NCI-H2107 treated with DMSO at 0.1 percent for 48 hours (cell line): ENCODE measurements around the gene E2F6.

Source experiments
- DNase-seq: peaks from one replicate; lab custom pipeline; 2025; ENCODE audit not compliant: unreplicated experiment; lab: John Stamatoyannopoulos, UW

Gene E2F6

GRCh38 chr2:11493282-11493681 is 27.3 kb upstream of the E2F6 start:
- no peak for DNase-seq

- no peak for DNase-seq
These were observed 26.8 kb upstream of the E2F6 start for GRCh38 chr2:11492720-11493119.

GRCh38 chr2:11492244-11492643 is 26.3 kb upstream of the E2F6 start:
- DNase-seq = no peak

GRCh38 chr2:11491348-11491933 is 25.5 kb upstream of the E2F6 start:
- no peak for DNase-seq

GRCh38 chr2:11490194-11490593 is 24.2 kb upstream of the E2F6 start:
- no peak for DNase-seq

- DNase-seq = no peak
These were observed 22.8 kb upstream of the E2F6 start for GRCh38 chr2:11488809-11489208.

GRCh38 chr2:11483806-11484617 is 18.1 kb upstream of the E2F6 start:
- DNase-seq = no peak

GRCh38 chr2:11482473-11483035 is 16.6 kb upstream of the E2F6 start:
- DNase-seq = no peak

- no peak for DNase-seq
These were observed 16.0 kb upstream of the E2F6 start for GRCh38 chr2:11481789-11482472.

- no peak for DNase-seq
These were observed 15.4 kb upstream of the E2F6 start for GRCh38 chr2:11481426-11481788.

- DNase-seq = no peak
These were observed 14.9 kb upstream of the E2F6 start for GRCh38 chr2:11480859-11481258.

- DNase-seq = no peak
These were observed 14.4 kb upstream of the E2F6 start for GRCh38 chr2:11480406-11480805.

- DNase-seq = no peak
These were observed 13.1 kb upstream of the E2F6 start for GRCh38 chr2:11478899-11479605.

GRCh38 chr2:11477994-11478393 is 12.0 kb upstream of the E2F6 start:
- peak; percentile 32 for DNase-seq

- DNase-seq = no peak
These were observed 7.9 kb upstream of the E2F6 start for GRCh38 chr2:11473659-11474433.

GRCh38 chr2:11467749-11468148 is 1.8 kb upstream of the E2F6 start:
- DNase-seq = no peak

- DNase-seq = no peak
These were observed 1.2 kb upstream of the E2F6 start for GRCh38 chr2:11467129-11467649.

GRCh38 chr2:11466307-11467128 is 557 bp upstream of the E2F6 start:
- DNase-seq = no peak

GRCh38 chr2:11465110-11465484 is 864 bp downstream of the E2F6 start:
- DNase-seq = no peak

- no peak for DNase-seq
These were observed 6.1 kb downstream of the E2F6 start for GRCh38 chr2:11459816-11460215.
